Activated CD4-positive, alpha-beta T cell treated with anti-CD3 and anti-CD28 coated beads, Interleukin-2, amount 50 U/mL, for 24 hours (primary cell): ENCODE measurements around the gene LIN28A.
"Not testable (repeated sequence)": the region's sequence is repeated elsewhere in the genome, so short reads cannot be mapped to it uniquely, and the experiment has no call there.

Experiments
- DNase-seq, 2 donors: peaks; one replicate each; pipeline ENCODE4 v3.0.0-alpha.2; 2020; ENCODE audit warnings: low read depth in 1 of 2, low spot score in 1 of 2

Gene LIN28A

GRCh38 chr1:26410706-26411623, at the start of gene LIN28A:
TSS of gene LIN28A (plus strand) at chr1:26410817. CDS start at chr1:26410892, 75 bp downstream.
- no peak for DNase-seq

- DNase-seq: no peak
Observed at GRCh38 chr1:26361605-26362122, 49.0 kb upstream of the LIN28A start.

GRCh38 chr1:26362331-26362730, 48.3 kb upstream of the LIN28A start:
- no peak for DNase-seq

GRCh38 chr1:26363549-26364448, 46.8 kb upstream of the LIN28A start:
- peak; percentile 75 to 77 for DNase-seq

GRCh38 chr1:26364956-26365355, 45.7 kb upstream of the LIN28A start:
- no peak for DNase-seq

- no peak for DNase-seq
Observed at GRCh38 chr1:26367441-26367840, 43.2 kb upstream of the LIN28A start.

GRCh38 chr1:26368006-26368405, 42.6 kb upstream of the LIN28A start:
- DNase-seq: no peak

- no peak for DNase-seq
Observed at GRCh38 chr1:26368486-26368885, 42.1 kb upstream of the LIN28A start.

- no peak for DNase-seq
Observed at GRCh38 chr1:26370591-26371382, 39.8 kb upstream of the LIN28A start.

GRCh38 chr1:26372039-26372438, 38.6 kb upstream of the LIN28A start:
- DNase-seq: no peak

GRCh38 chr1:26372611-26373010, 38.0 kb upstream of the LIN28A start, which contains the start of gene ZNF683:
TSS of gene ZNF683 (minus strand) at chr1:26372750. CDS start at chr1:26368571, 4,179 bp downstream.
- not testable (repeated sequence) for DNase-seq

- peak in 1 of 2 donors; percentile 12 for DNase-seq
Observed at GRCh38 chr1:26373281-26373680, 37.3 kb upstream of the LIN28A start.

- no peak for DNase-seq
Observed at GRCh38 chr1:26373789-26374188, 36.8 kb upstream of the LIN28A start.

- not testable (repeated sequence) for DNase-seq
Observed at GRCh38 chr1:26374361-26374760, 36.3 kb upstream of the LIN28A start.

GRCh38 chr1:26375081-26375480, 35.5 kb upstream of the LIN28A start:
- no peak for DNase-seq

- no peak for DNase-seq
Observed at GRCh38 chr1:26376050-26376449, 34.6 kb upstream of the LIN28A start.

- DNase-seq: peak; percentile 37 to 64
Observed at GRCh38 chr1:26378088-26378878, 32.3 kb upstream of the LIN28A start.

- no peak for DNase-seq
Observed at GRCh38 chr1:26378879-26379251, 31.8 kb upstream of the LIN28A start.

GRCh38 chr1:26384076-26384475, 26.5 kb upstream of the LIN28A start:
- DNase-seq: no peak

GRCh38 chr1:26385063-26385462, 25.6 kb upstream of the LIN28A start:
- not testable (repeated sequence) for DNase-seq
